Smooth muscle cell (in vitro differentiated cells): ENCODE measurements around the gene DDR1. TPM values are rescaled to one million over a fixed set of nuclear protein-coding genes. Genes with fewer than 3 reads are reported as not detected.
A peak's percentile ranks its signal among the peaks of the same experiment; 100 is the strongest.

ENCODE experiments used
- DNase-seq: peaks from one replicate; lab custom pipeline; 2025; ENCODE audit not compliant: unreplicated experiment; lab: John Stamatoyannopoulos, UW
- H2AFZ ChIP-seq: fragments of 200-600 bp; sonication (generic); 2 replicates; pipeline ENCODE4 v1.6.0; 2016; ENCODE audit warnings: antibody characterized with exemption, low read depth, mild to moderate bottlenecking
- H3F3A ChIP-seq: fragments of 200-600 bp; sonication (generic); 2 replicates; pipeline ENCODE4 v1.6.0; 2017; ENCODE audit warnings: antibody characterized with exemption, low read depth
- H3K27ac ChIP-seq: fragments of 200-600 bp; sonication (generic); 2 replicates; pipeline ENCODE4 v1.5.1; 2016; ENCODE audit warnings: low read depth, mild to moderate bottlenecking
- H3K27me3 ChIP-seq: fragments of 200-600 bp; sonication (generic); 2 replicates; pipeline ENCODE4 v1.6.1; 2016; ENCODE audit warnings: low read depth, mild to moderate bottlenecking
- H3K36me3 ChIP-seq: fragments of 200-600 bp; sonication (generic); 2 replicates; pipeline ENCODE4 v1.5.1; 2016; ENCODE audit warnings: low read depth
- H3K4me1 ChIP-seq: fragments of 200-600 bp; sonication (generic); 2 replicates; pipeline ENCODE4 v1.5.1; 2016; ENCODE audit warnings: low read depth
- H3K4me2 ChIP-seq: fragments of 200-600 bp; sonication (generic); 2 replicates; pipeline ENCODE4 v1.6.0; 2016; ENCODE audit warnings: mild to moderate bottlenecking
- H3K4me3 ChIP-seq: fragments of 200-600 bp; sonication (generic); 2 replicates; pipeline ENCODE4 v1.5.1; 2016; ENCODE audit warnings: mild to moderate bottlenecking
- H3K79me2 ChIP-seq: fragments of 200-600 bp; sonication (generic); 2 replicates; pipeline ENCODE4 v1.6.0; 2016; ENCODE audit warnings: low read depth, mild to moderate bottlenecking
- H3K9ac ChIP-seq: fragments of 200-600 bp; sonication (generic); 2 replicates; pipeline ENCODE4 v1.6.0; 2016; ENCODE audit warnings: low read depth
- H3K9me3 ChIP-seq: fragments of 200-600 bp; sonication (generic); replicated peaks from 2 replicates; pipeline ENCODE4 v1.5.1; 2016; ENCODE audit warnings: low read depth
- H4K20me1 ChIP-seq: fragments of 200-600 bp; sonication (generic); 2 replicates; pipeline ENCODE4 v1.6.0; 2016; ENCODE audit warnings: low read depth
- CTCF ChIP-seq: fragments of 200-600 bp; sonication (generic); IDR thresholded peaks from 2 replicates; pipeline ENCODE4 v1.5.1; 2017; ENCODE audit warnings: borderline replicate concordance, mild to moderate bottlenecking, antibody characterized with exemption; ENCODE audit not compliant: insufficient read depth, poor library complexity, severe bottlenecking
- WGBS: methylation state at CpG from one replicate; pipeline ENCODE4 v1.1.7; 2016; ENCODE audit warnings: low lambda C conversion rate; 5-methylcytosine and 5-hydroxymethylcytosine counted together
- polyA plus RNA-seq: library from polyadenylated mRNA; unstranded; fragments of >200 nt; fragmentation: Nextera tagmentation; extraction: Ambion mirVana; gene quantifications from 2 replicates; pipeline ENCODE4 v1.2.1, GENCODE V29; 2016
- total RNA-seq: library from RNA; depleted of rRNA; stranded (reverse); fragments of >200 nt; gene quantifications from 2 replicates; pipeline ENCODE4 v1.2.3, GENCODE V29; 2014

The DDR1 gene
- total and polyA plus RNA-seq, 2 experiments from 2014 or later: 23.8 to 82.6 TPM

DNA sequence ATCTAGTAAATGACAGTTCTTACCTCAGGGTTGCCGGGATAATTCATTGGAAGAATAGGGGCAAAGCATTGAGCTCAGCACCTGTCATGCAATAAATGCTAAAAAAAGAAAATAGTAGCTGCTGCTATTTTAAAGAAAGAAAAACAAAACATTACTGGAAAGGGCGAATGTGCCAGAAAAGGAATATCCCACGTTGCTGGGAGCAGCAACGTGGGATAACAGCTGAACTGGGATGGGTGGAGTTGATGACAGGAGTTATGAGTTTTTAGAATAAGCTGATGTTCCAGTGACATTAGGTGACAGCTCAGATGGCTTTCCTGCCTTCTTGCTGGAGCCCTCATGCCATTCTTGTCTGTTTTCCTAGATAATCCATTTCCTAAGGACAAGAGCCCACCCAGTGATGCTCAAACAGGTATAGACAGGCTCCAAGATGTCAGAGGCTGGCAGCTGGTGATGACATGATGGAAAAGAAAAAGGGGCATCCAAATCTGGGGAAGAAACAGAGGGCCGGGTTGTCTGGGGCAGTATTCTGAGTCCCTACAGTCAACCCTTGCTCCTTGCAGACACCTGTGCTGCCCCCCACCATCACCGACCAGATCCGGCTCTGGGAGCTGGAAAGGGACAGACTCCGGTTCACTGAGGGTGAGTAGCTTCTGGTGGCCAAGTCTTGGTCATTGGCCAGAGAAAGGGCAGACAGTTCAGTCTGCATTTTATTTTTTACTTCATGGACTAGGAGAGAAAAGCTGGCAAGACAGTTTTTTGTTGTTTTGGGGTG is 28.6 kb downstream of the DDR1 start:
- TF ChIP-seq CTCF: no peak
- H3F3A ChIP-seq: peaks cover 9% of the 10 kb centered on the region
- H3K4me1 ChIP-seq: peaks cover 17% of the 10 kb centered on the region
- H3K36me3 ChIP-seq: no peaks in the 10 kb centered on the region
- H3K9ac ChIP-seq: no peak overlapping the region
- H3K79me2 ChIP-seq: peaks cover 12% of the 10 kb centered on the region
- H2AFZ ChIP-seq: no peak overlapping the region
- 96% methylated on average over 8 of the region's 8 CpGs for WGBS
- no peak overlapping the region for H3K4me3 ChIP-seq
- no peaks in the 10 kb centered on the region for H3K27me3 ChIP-seq
- H3K4me2 ChIP-seq: no peak overlapping the region
- H3K27ac ChIP-seq: no peak overlapping the region
- H3K9me3 ChIP-seq: no peaks in the 10 kb centered on the region
- H4K20me1 ChIP-seq: no peaks in the 10 kb centered on the region
- DNase-seq: no peak

GRCh38 chr6:30913721-30914075 is 29.4 kb downstream of the DDR1 start:
- Histone ChIP-seq H3K4me3 (peak overlapping the region; percentile 46), H4K20me1 (no peaks in the 10 kb centered on the region), H3K79me2 (peaks cover 9% of the 10 kb centered on the region), H2AFZ (peak overlapping the region; percentile 64), H3K4me1 (peaks cover 15% of the 10 kb centered on the region), H3K9ac (no peak overlapping the region), H3K27ac (peak overlapping the region; percentile 37), H3K4me2 (peak overlapping the region; percentile 85), H3K36me3 (no peaks in the 10 kb centered on the region), H3K9me3 (no peaks in the 10 kb centered on the region), H3K27me3 (no peaks in the 10 kb centered on the region), H3F3A (peaks cover 9% of the 10 kb centered on the region)
- TF ChIP-seq CTCF: no peak
- 12% methylated on average over 31 of the region's 31 CpGs for WGBS
- DNase-seq: no peak

DNA sequence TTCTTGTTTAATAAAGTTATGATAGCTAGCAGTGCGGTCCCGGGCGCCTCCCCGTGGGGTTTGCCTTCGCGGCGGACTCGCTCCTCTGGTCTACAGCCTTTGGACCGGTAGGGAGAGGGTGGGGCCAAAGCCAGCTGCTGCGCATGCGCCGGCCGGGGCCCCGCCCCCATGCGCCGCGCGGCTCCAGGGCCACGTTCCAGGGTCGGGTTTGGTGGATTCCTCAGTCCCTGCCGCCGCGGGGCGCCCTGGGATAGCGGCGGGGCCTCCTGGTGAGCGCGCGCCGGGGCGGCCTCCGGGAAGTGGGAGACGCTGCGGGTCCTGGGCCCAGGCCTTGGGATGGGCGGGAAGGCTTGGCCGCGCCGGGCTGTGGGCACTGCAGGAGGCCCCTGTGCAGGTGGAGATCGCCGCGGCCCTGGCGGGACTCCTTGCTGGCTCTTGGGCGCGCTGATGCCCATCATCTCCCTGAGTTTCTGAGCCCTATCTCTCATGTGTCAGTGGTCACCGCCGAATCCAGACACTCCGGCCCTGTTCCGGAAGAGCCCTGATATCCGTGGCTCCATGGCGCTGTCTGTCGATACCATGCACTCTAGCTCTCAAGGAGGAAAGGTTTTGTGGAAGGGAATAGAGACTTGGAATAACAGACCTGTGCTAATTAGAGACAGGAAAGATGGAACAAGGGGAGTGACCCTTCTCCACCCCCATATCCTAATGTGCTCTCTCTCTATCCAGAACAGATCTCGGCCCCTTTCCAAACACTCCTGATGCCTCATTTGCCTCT is 29.9 kb downstream of the DDR1 start, which contains the start of gene VARS2:
TSS of gene VARS2 (plus strand) at position 163 of the 778 bp plus-strand sequence. CDS start at position 762, 599 bp downstream.
- Histone ChIP-seq H3K9me3 (no peaks in the 10 kb centered on the region), H3K27me3 (no peaks in the 10 kb centered on the region), H3K27ac (peak within 1 kb of the TSS; percentile 37), H3K4me1 (peaks cover 12% of the 10 kb centered on the region), H3K36me3 (no peaks in the 10 kb centered on the region), H3K4me2 (peak within 1 kb of the TSS; percentile 85), H3F3A (peaks cover 9% of the 10 kb centered on the region), H4K20me1 (no peaks in the 10 kb centered on the region), H3K9ac (peak within 1 kb of the TSS; percentile 49), H3K4me3 (peak within 1 kb of the TSS; percentile 46), H3K79me2 (peaks cover 4% of the 10 kb centered on the region), H2AFZ (peak within 1 kb of the TSS; percentile 64)
- peak; percentile 31 for TF ChIP-seq CTCF
- DNase-seq: peak; percentile 81
- 4% methylated on average over 44 of the region's 52 CpGs for WGBS
